Adrenal gland (tissue), 12 donors: ENCODE results near the gene MAPK4. TPM values are rescaled to one million over a fixed set of nuclear protein-coding genes. Genes with fewer than 3 reads are reported as not detected.

Experiments
- DNase-seq, 7 donors: peaks; one replicate each; pipeline ENCODE4 v3.0.0-alpha.2; 2019 to 2020
- H3K27ac ChIP-seq, 5 donors: fragments of 200-600 bp; sonication (generic) in 4 of 5; 1 replicate in 3 of 5; 2 replicates in 2 of 5; pipeline versions ENCODE4 v1.5.1 to v1.8.0; 2016 to 2020; ENCODE audit warnings: mild to moderate bottlenecking in 1 of 5
- H3K27me3 ChIP-seq: fragments of 200-600 bp; 2 replicates; pipeline ENCODE4 v1.8.0; 2021
- H3K36me3 ChIP-seq, 2 donors: fragments of 200-600 bp; replicated peaks in 1 of 2; 1 replicate in 1 of 2; 2 replicates in 1 of 2; pipeline versions ENCODE4 v1.5.1 to v1.8.0; 2018 to 2022
- H3K4me1 ChIP-seq, 2 donors: fragments of 200-600 bp; replicated peaks in 1 of 2; 1 replicate in 1 of 2; 2 replicates in 1 of 2; pipeline versions ENCODE4 v1.5.1 to v1.8.0; 2018 to 2021
- H3K4me3 ChIP-seq, 4 donors: fragments of 200-600 bp; sonication (generic) in 3 of 4; one replicate each; pipeline ENCODE4 v1.5.1; 2016 to 2018
- H3K9me3 ChIP-seq, 3 donors: fragments of 200-600 bp; sonication (generic) in 1 of 3; replicated peaks in 1 of 3; 1 replicate in 2 of 3; 2 replicates in 1 of 3; pipeline versions ENCODE4 v1.5.1 to v1.8.0; 2016 to 2021
- CTCF ChIP-seq, 6 experiments: fragments of 450-650 bp in 4 of 6; fragments of 200-600 bp in 2 of 6; sonication (generic) in 1 of 6; IDR thresholded peaks; 1 replicate in 5 of 6; 2 replicates in 1 of 6; pipeline versions ENCODE4 v1.5.1 to v1.8.0; 2016 to 2021; ENCODE audit warnings: antibody characterized with exemption in 6 of 6, mild to moderate bottlenecking in 2 of 6, moderate library complexity in 1 of 6
- POLR2A ChIP-seq, 2 donors: fragments of 450-650 bp; IDR thresholded peaks; one replicate each; pipeline ENCODE4 v1.6.1; 2017; ENCODE audit warnings: antibody characterized with exemption in 2 of 2, mild to moderate bottlenecking in 2 of 2, moderate library complexity in 1 of 2
- WGBS, 4 donors: extraction: QIAGEN DNeasy Blood & Tissue Kit in 2 of 4; methylation state at CpG; one replicate each; pipeline versions ENCODE4 v1.1.5 to v1.1.7; 2013 to 2017; 5-methylcytosine and 5-hydroxymethylcytosine counted together
- intact Hi-C, 2 donors: fragments of 100-400 bp; cut with DNase I; formaldehyde crosslinking; loops; one replicate each; pipeline versions ENCODE4 v1.14.1 to v1.15.0; 2022 to 2023
- polyA plus RNA-seq, 3 donors: library from polyadenylated mRNA; stranded (reverse); fragments of 200-250 nt in 2 of 3; fragments of 350-450 nt in 1 of 3; fragmentation: Illumina TruSeq in 1 of 3; extraction: RNeasy Lipid Tissue Mini Kit (QIAGEN cat#74804) in 1 of 3; gene quantifications; one replicate each; pipeline ENCODE4 v1.2.3, GENCODE V29; 2013 to 2014
- total RNA-seq, 9 donors: library from RNA; depleted of rRNA in 4 of 9; stranded (reverse); fragments of >200 nt in 4 of 9; fragments of 120-200 nt in 1 of 9; fragmentation: NEBNext Ultra II Directional in 1 of 9; extraction: Animal tissue kit (Norgen Biotek cat#: 25700) in 1 of 9; gene quantifications; one replicate each; pipeline versions ENCODE4 v1.1.0 to v1.2.4, GENCODE V29; 2013 to 2023
- donor health status: healthy with polysubstance abuse.
- donor health status: Bipolar disorder and iron deficiency.
- donor health status: DM: yes; HTN: yes; CAD: no.
- donor health status: DM: no; HTN: no; CAD: no.
- donor health status: DM: no; HTN: no; CAD: no.
- donor health status: DM: yes; HTN: yes; CAD: no.

Gene MAPK4
- total and polyA plus RNA-seq, 12 donors, result 16.3 to 231 (median 33.9) TPM

GRCh38 chr18:50586710-50587109 lies 26.8 kb downstream of the MAPK4 start:
- H3K4me3 ChIP-seq, result no peak overlapping the region
- TF ChIP-seq CTCF (IDR thresholded peaks at IDR 0.05), result peak in 4 of 6 experiments; percentile 19 to 36 (median 27)
- no peak for TF ChIP-seq POLR2A (IDR thresholded peaks at IDR 0.05)
- peaks cover 0 to 12% (median 0%) of the 10 kb centered on the region in 3 donors for H3K9me3 ChIP-seq
- H3K27ac ChIP-seq, result no peak overlapping the region
- H3K27me3 ChIP-seq, result no peaks in the 10 kb centered on the region
- H3K36me3 ChIP-seq, result no peaks in the 10 kb centered on the region
- intact Hi-C loops, result no loop called here
- peaks cover 7 to 14% of the 10 kb centered on the region in 2 donors for H3K4me1 ChIP-seq
- no peak for DNase-seq

GRCh38 chr18:50590593-50590992 lies 30.7 kb downstream of the MAPK4 start:
- H3K9me3 ChIP-seq, result peaks cover 0 to 11% (median 0%) of the 10 kb centered on the region in 3 donors
- no peaks in the 10 kb centered on the region for H3K36me3 ChIP-seq
- H3K4me1 ChIP-seq, result peaks cover 15 to 20% of the 10 kb centered on the region in 2 donors
- no peak overlapping the region for H3K4me3 ChIP-seq
- DNase-seq, result no peak
- no peak for TF ChIP-seq POLR2A (IDR thresholded peaks at IDR 0.05)
- no peaks in the 10 kb centered on the region for H3K27me3 ChIP-seq
- intact Hi-C loops, result no loop called here
- 82 to 89% (median 84%) methylated on average over 3 of the region's 3 CpGs for WGBS, 4 donors
- peak overlapping the region in 1 of 5 donors; percentile 54 for H3K27ac ChIP-seq

GRCh38 chr18:50594012-50594411 lies 34.1 kb downstream of the MAPK4 start:
- Histone ChIP-seq H3K36me3 (no peaks in the 10 kb centered on the region), H3K4me3 (no peak overlapping the region), H3K9me3 (no peaks in the 10 kb centered on the region), H3K27ac (no peak overlapping the region), H3K27me3 (no peaks in the 10 kb centered on the region), H3K4me1 (peaks cover 15 to 20% of the 10 kb centered on the region in 2 donors)
- TF ChIP-seq CTCF (IDR thresholded peaks at IDR 0.05) (no peak), POLR2A (IDR thresholded peaks at IDR 0.05) (no peak)
- intact Hi-C loops, result no loop called here
- DNase-seq, result no peak
- WGBS, 4 donors, result 95 to 99% (median 98%) methylated on average over 5 of the region's 5 CpGs

- H3K4me1 ChIP-seq, result peaks cover 15 to 20% of the 10 kb centered on the region in 2 donors
- H3K4me3 ChIP-seq, result no peak overlapping the region
- DNase-seq, result no peak
- no peaks in the 10 kb centered on the region for H3K9me3 ChIP-seq
- no peaks in the 10 kb centered on the region for H3K36me3 ChIP-seq
- H3K27me3 ChIP-seq, result no peaks in the 10 kb centered on the region
- H3K27ac ChIP-seq, result no peak overlapping the region
- no peak for TF ChIP-seq CTCF (IDR thresholded peaks at IDR 0.05)
- no peak for TF ChIP-seq POLR2A (IDR thresholded peaks at IDR 0.05)
- WGBS, 4 donors, result 72 to 86% (median 77%) methylated on average over 4 of the region's 4 CpGs
- intact Hi-C loops, result no loop called here
These were observed 35.1 kb downstream of the MAPK4 start for GRCh38 chr18:50594942-50595341.

- H3K4me1 ChIP-seq, result no peaks in the 10 kb centered on the region
- no peak overlapping the region for H3K4me3 ChIP-seq
- no peaks in the 10 kb centered on the region for H3K36me3 ChIP-seq
- intact Hi-C loops, result no loop called here
- no peaks in the 10 kb centered on the region for H3K27me3 ChIP-seq
- no peaks in the 10 kb centered on the region for H3K9me3 ChIP-seq
- H3K27ac ChIP-seq, result no peak overlapping the region
- DNase-seq, result no peak
- TF ChIP-seq CTCF (IDR thresholded peaks at IDR 0.05) (no peak), POLR2A (IDR thresholded peaks at IDR 0.05) (no peak)
- 84 to 93% (median 90%) methylated on average over 3 of the region's 3 CpGs for WGBS, 4 donors
These were observed 42.6 kb downstream of the MAPK4 start for GRCh38 chr18:50602466-50602865.
